Kidney (tissue), 14 donors: ENCODE data around the gene PEX14. TPM values are rescaled to one million over a fixed set of nuclear protein-coding genes. Genes with fewer than 3 reads are reported as not detected.

Experiments used
- DNase-seq, 5 donors: peaks; one replicate each; pipeline ENCODE4 v3.0.0-alpha.2; 2013 to 2020
- FAIRE-seq: peaks from 2 replicates; lab custom pipeline; 2012; peaks lifted over from hg19 to GRCh38; lab: Jason Lieb, UNC
- H3K27ac ChIP-seq, 2 donors: one replicate each; pipeline ENCODE4 v1.7.0; 2013; ENCODE audit warnings: low read depth in 2 of 2, low read length in 2 of 2, inconsistent platforms in 1 of 2
- H3K27me3 ChIP-seq: one replicate; pipeline ENCODE4 v1.7.1; 2013; ENCODE audit warnings: low read length, inconsistent platforms; ENCODE audit not compliant: control insufficient read depth, insufficient read depth
- H3K36me3 ChIP-seq, 3 donors: one replicate each; pipeline versions ENCODE4 v1.7.0 to v1.7.1; 2013; ENCODE audit warnings: low read length in 3 of 3, control low read depth in 1 of 3, inconsistent platforms in 1 of 3; ENCODE audit not compliant: insufficient read depth in 3 of 3, control insufficient read depth in 2 of 3
- H3K4me1 ChIP-seq, 3 donors: one replicate each; pipeline versions ENCODE4 v1.7.0 to v1.7.1; 2013; ENCODE audit warnings: low read length in 3 of 3, inconsistent platforms in 1 of 3, low read depth in 1 of 3; ENCODE audit not compliant: control insufficient read depth in 2 of 3, insufficient read depth in 2 of 3
- H3K4me3 ChIP-seq, 3 donors: one replicate each; pipeline versions ENCODE4 v1.7.0 to v1.8.1; 2013; ENCODE audit warnings: low read length in 3 of 3, control low read depth in 1 of 3, inconsistent platforms in 1 of 3
- H3K9ac ChIP-seq, 3 donors: one replicate each; pipeline versions ENCODE4 v1.7.0 to v1.7.1; 2013; ENCODE audit warnings: low read length in 3 of 3, control low read depth in 1 of 3, inconsistent platforms in 1 of 3
- H3K9me3 ChIP-seq, 3 donors: one replicate each; pipeline versions ENCODE4 v1.7.0 to v1.7.1; 2013; ENCODE audit warnings: low read length in 3 of 3, control low read depth in 1 of 3, inconsistent platforms in 1 of 3; ENCODE audit not compliant: control insufficient read depth in 2 of 3, insufficient read depth in 1 of 3
- CTCF ChIP-seq: IDR thresholded peaks from 3 replicates; pipeline ENCODE4 v1.5.1; 2012; ENCODE audit warnings: mild to moderate bottlenecking, moderate library complexity, borderline replicate concordance; ENCODE audit not compliant: insufficient read depth; ENCODE audit errors: extremely low read depth
- intact Hi-C: fragments of 100-400 bp; cut with DNase I; formaldehyde crosslinking; loops from one replicate; pipeline ENCODE4 v1.11.1; 2022
- polyA plus RNA-seq: library from polyadenylated mRNA; stranded (reverse); fragments of 350-450 nt; fragmentation: Illumina TruSeq; extraction: RNeasy Lipid Tissue Mini Kit (QIAGEN cat#74804); gene quantifications from one replicate; pipeline ENCODE4 v1.2.3, GENCODE V29; 2014; ENCODE audit warnings: low read depth, low replicate concordance; ENCODE audit not compliant: insufficient read depth
- total RNA-seq: library from RNA; stranded (reverse); fragmentation: NEBNext Ultra II Directional; extraction: Animal tissue kit (Norgen Biotek cat#: 25700); gene quantifications from one replicate; pipeline ENCODE4 v1.2.1, GENCODE V29; 2021
- donor health status: control.
- donor health status: control.
- donor health status: control.
- donor health status: control.
- donor health status: control.
- donor health status: DM: yes; HTN: yes; CAD: no.
- donor health status: Normal renal cell carcinoma (clear cell type).

The PEX14 gene
- total and polyA plus RNA-seq, 2 donors from 2014 or later = 22.8 to 25.8 TPM

GRCh38 chr1:10592373-10592772 is 117.6 kb downstream of the PEX14 start:
- Histone ChIP-seq H3K36me3 (no peaks in the 10 kb centered on the region), H3K4me1 (peaks cover 9 to 38% (median 14%) of the 10 kb centered on the region in 3 donors), H3K9me3 (no peaks in the 10 kb centered on the region), H3K27me3 (no peaks in the 10 kb centered on the region), H3K9ac (peak overlapping the region in 1 of 3 donors; percentile 24), H3K4me3 (no peak overlapping the region), H3K27ac (peak overlapping the region in 1 of 2 donors; percentile 86)
- FAIRE-seq (no peak), DNase-seq (peak in 1 of 5 donors; percentile 65)
- intact Hi-C loops = no loop called here
- TF ChIP-seq CTCF = no peak

- FAIRE-seq = no peak
- intact Hi-C loops = no loop called here
- DNase-seq = peak in 1 of 5 donors; percentile 47
Observed at GRCh38 chr1:10593750-10594149, 119.0 kb downstream of the PEX14 start.

GRCh38 chr1:10594595-10595223 is 120.0 kb downstream of the PEX14 start:
- Histone ChIP-seq H3K9me3 (no peaks in the 10 kb centered on the region), H3K27ac (peak overlapping the region in 1 of 2 donors; percentile 86), H3K36me3 (no peaks in the 10 kb centered on the region), H3K27me3 (no peaks in the 10 kb centered on the region), H3K9ac (peak overlapping the region in 1 of 3 donors; percentile 41), H3K4me3 (no peak overlapping the region), H3K4me1 (peaks cover 9 to 55% (median 17%) of the 10 kb centered on the region in 3 donors)
- DNase-seq (no peak), FAIRE-seq (no peak)
- TF ChIP-seq CTCF = no peak
- intact Hi-C loops = no loop called here

More at GRCh38 chr1:10593750-10594149, 119.0 kb downstream of the PEX14 start:
- no peak overlapping the region for H3K4me3 ChIP-seq
- no peak overlapping the region for H3K9ac ChIP-seq
- peaks cover 9 to 45% (median 17%) of the 10 kb centered on the region in 3 donors for H3K4me1 ChIP-seq
- TF ChIP-seq CTCF = no peak
- H3K27me3 ChIP-seq = no peaks in the 10 kb centered on the region
- H3K36me3 ChIP-seq = no peaks in the 10 kb centered on the region
- peak overlapping the region in 1 of 2 donors; percentile 86 for H3K27ac ChIP-seq
- no peaks in the 10 kb centered on the region for H3K9me3 ChIP-seq
